DND-41 (cell line): ENCODE results near the gene SMAD6.

ENCODE experiments used
- EZH2 ChIP-seq: IDR thresholded peaks from 3 replicates; pipeline ENCODE4 v1.6.1; 2012; ENCODE audit warnings: borderline replicate concordance, low read depth, mild to moderate bottlenecking, moderate library complexity, low read length, inconsistent platforms; ENCODE audit not compliant: severe bottlenecking
- TF ChIP-seq, protein P1 (sequence below): IDR thresholded peaks from 2 replicates; pipeline ENCODE4 v1.5.1; 2012; ENCODE audit warnings: borderline replicate concordance, low read length, moderate library complexity, mild to moderate bottlenecking; ENCODE audit not compliant: poor library complexity, severe bottlenecking; ENCODE audit errors: extremely low read depth

DNA sequence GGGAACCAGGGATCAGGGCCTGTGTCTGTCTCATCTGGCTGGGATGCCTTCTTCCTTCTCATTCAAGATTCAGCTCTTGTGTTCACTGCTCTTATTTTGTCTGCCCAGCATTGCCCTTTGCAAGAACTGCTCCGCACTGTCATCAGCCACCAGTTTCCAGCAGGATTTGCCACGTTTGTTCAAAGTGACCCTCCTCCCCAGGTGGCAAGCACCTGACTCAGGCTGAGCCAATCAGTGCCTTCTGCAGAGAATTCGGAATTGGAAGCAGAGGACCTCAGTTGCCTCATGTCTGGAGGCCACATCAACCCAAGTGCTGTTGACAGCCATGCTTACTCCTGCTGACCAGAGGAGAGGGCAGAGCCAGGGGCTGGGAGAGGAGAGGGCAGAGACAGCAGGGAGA is 124.5 kb downstream of the SMAD6 start:
- TF ChIP-seq, protein P1, sequence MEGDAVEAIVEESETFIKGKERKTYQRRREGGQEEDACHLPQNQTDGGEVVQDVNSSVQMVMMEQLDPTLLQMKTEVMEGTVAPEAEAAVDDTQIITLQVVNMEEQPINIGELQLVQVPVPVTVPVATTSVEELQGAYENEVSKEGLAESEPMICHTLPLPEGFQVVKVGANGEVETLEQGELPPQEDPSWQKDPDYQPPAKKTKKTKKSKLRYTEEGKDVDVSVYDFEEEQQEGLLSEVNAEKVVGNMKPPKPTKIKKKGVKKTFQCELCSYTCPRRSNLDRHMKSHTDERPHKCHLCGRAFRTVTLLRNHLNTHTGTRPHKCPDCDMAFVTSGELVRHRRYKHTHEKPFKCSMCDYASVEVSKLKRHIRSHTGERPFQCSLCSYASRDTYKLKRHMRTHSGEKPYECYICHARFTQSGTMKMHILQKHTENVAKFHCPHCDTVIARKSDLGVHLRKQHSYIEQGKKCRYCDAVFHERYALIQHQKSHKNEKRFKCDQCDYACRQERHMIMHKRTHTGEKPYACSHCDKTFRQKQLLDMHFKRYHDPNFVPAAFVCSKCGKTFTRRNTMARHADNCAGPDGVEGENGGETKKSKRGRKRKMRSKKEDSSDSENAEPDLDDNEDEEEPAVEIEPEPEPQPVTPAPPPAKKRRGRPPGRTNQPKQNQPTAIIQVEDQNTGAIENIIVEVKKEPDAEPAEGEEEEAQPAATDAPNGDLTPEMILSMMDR = no peak
- TF ChIP-seq EZH2 = no peak
